ENCODE results near the gene APBA3.
A peak's percentile ranks its signal among the peaks of the same experiment; 100 is the strongest.

Gene APBA3, protein sequence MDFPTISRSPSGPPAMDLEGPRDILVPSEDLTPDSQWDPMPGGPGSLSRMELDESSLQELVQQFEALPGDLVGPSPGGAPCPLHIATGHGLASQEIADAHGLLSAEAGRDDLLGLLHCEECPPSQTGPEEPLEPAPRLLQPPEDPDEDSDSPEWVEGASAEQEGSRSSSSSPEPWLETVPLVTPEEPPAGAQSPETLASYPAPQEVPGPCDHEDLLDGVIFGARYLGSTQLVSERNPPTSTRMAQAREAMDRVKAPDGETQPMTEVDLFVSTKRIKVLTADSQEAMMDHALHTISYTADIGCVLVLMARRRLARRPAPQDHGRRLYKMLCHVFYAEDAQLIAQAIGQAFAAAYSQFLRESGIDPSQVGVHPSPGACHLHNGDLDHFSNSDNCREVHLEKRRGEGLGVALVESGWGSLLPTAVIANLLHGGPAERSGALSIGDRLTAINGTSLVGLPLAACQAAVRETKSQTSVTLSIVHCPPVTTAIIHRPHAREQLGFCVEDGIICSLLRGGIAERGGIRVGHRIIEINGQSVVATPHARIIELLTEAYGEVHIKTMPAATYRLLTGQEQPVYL

GRCh38 chr19:3761382-3762129 is at the start of gene APBA3:
Gene APBA3 (minus strand): TSS chr19:3761692. CDS start chr19:3760264, 1,428 bp downstream.
- DNase-seq (ENCODE audit: low read depth) = peak; percentile 30

DNA sequence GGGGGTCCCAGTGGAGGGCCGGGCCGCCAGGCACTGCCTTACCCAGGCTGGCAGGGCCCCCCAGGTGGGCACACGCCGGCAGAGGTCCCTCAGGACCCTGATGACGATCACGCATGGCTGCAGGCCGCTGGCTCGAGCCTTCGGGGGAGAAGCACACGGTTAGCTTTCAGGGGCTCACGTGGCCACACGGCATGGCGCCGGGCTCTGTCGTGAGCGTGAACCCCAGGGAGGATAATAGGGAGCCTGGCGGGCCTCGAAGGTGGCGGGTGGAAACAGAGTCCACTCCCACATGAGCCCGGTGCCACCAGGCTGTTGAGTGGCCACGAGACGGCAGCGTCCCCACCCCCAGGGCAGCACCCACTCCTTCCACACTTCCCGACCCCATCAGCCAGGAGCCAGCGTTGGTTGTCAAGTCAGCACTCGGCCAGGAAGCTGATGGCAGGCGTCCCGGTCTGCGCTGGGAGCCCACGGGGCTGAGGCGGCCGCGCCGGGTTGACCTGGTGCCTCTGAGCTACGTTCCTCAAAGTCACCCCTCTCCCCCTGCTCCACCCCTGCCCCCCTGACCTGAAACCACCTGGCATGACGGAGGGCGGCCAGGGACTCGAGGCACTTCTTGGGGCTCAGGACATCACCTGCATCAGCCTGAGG is 49.3 kb upstream of the APBA3 start:
- no peak for DNase-seq (ENCODE audit: low read depth)

- no peak for DNase-seq (ENCODE audit: low read depth)
Observed at GRCh38 chr19:3809881-3810707, 48.6 kb upstream of the APBA3 start.

DNA sequence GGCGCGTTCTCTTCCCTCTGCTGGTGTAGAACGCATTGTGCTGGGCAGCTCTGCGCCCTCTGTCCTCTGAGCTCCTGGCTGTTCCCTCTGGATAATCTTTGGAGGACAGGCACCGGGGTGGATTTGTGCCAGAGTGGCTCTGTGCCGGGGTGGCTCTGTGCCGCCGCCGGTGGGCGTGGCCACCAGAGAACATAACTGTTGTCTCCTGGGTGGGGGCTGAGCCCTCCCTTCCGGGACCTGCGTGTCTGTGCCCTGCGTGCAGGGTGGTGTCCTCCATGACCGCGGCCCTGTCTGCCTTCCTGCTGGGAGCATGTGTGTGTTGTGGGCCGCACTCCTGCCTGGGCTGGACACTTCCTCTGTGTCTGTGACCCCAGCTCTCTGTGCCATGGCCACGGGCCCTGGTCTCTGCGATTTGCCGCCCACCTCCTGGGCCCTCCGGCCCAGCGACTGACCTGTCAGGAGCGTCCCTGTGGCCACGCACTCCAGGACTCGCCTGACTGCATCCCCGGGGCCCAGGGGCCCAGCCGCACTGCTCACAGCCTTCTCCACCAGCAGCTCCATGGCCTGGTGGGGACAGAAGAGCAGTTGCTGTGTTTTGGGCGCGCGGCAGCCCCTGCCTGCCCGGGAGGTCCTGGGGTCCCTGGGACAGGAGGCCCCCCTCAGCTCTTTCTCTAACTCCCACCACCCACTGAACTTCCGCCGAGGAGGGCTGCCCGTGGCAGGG is 47.1 kb upstream of the APBA3 start:
- DNase-seq (ENCODE audit: low read depth) = no peak

DNA sequence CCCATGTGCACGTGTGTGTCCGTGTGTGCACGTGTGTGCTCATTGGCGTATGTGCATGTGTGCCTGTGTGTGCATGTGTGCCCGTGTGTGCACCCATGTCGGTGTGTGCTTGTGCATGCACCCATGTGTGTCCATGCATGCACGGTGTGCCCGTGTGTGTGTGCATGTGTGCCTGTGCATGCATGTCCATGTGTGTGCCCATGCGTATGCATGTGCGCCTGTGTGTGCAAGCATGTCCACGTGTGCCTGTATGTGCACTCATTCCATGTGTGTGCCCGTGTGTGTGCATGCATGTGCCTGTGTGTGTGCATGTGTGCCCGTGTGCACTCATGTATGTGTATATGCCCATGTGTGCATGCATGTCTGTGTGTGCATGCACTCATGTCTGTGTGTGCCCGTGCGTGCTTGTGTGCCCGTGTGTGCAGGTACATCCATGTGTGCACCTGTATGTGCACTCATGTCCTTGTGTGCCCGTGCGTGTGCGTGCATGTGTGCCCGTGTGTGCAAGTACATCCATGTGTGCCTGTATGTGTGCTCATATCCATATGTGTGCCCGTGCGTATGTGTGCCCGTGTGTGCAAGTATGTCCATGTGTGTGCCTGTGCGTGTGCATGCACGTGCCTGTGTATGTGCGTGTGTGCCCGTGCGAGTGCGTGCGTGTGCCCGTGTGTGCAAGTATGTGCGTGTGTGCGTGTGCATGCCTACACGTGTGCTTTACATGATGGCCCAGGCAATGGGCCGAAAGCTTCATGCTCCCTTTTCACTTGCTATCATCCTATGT is 46.3 kb upstream of the APBA3 start:
- no peak for DNase-seq (ENCODE audit: low read depth)

- no peak for DNase-seq (ENCODE audit: low read depth)
Observed at GRCh38 chr19:3807131-3807480, 45.6 kb upstream of the APBA3 start.

DNA sequence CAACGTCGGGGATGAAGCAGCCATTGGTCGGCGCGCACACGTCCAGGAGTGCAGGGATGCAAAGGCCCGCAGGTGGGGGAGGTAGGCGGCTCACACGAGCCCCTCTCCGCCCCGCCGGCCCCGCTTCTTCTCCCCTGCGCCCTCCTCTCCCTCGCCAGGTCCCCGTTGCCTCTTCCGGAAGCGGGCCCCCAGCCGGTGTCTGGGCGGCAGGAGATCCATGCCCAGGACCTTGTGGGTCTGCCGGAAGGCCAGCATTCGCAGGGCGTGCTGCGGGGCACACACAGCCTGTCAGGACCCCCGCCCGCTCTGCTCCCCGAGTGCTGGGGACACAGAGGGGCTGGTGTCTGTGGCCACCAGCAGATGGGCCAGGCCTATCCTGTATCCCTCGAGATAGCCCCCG is 44.4 kb upstream of the APBA3 start:
- DNase-seq (ENCODE audit: low read depth) = no peak

DNA sequence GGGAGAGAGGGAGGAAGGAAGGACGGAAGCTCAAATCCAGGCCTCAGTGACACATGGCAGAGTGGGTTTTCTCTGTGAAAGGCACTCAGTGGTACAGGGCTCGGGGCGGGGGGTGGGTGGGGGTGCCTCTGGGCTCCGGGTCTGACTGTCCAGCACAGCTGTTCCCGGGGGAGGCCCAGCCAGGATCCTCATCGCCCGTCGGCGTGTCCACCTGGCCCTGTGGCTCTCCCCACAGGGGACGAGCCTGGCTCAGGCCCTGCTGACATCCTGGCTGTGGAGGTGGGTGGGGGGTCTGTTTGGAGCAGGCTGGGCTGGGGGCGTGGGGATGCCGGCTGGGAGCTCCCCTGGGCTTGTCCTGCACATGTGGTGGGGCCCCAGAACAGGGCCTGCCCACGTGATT is 42.9 kb upstream of the APBA3 start:
- DNase-seq (ENCODE audit: low read depth) = no peak

- DNase-seq (ENCODE audit: low read depth) = no peak
Observed at GRCh38 chr19:3803986-3804385, 42.5 kb upstream of the APBA3 start.

DNA sequence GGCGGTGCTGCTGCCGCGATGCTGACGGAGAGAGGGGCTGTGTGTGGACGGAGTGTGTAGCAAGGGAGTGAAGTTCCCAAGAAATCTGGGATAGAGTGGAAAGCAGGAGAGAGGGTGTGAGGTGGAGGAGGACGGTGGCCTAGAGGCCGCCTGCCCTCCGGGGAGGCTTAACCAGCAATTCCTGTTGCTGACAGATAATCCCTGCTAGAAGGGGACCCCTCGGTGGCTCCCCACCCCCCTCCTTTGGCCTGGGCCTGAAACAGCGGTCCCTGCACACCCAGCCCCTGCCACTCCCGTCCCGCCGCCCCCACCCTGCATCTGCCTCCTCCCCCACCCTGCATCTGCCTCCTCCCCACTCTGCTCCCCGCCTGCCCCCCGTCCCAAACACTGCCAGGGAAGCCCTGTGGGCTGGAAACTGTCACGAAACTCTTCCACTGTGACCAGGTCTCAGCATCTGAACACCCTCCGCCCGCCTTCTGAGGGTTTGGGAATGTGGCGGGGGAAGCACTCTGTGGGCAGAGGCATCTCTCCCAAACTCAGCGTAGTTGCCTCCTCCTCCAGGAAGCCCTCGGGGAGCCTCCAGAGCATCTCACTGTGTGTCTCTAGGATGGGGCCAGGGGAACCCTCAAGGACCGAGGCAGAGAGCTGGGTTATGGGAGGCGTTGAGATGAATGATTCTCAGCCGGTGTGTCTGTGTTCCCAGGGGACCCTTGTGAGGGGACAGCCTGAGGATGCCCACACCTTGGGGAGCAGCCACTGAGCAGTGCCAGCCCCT is 41.8 kb upstream of the APBA3 start:
- DNase-seq (ENCODE audit: low read depth) = no peak

DNA sequence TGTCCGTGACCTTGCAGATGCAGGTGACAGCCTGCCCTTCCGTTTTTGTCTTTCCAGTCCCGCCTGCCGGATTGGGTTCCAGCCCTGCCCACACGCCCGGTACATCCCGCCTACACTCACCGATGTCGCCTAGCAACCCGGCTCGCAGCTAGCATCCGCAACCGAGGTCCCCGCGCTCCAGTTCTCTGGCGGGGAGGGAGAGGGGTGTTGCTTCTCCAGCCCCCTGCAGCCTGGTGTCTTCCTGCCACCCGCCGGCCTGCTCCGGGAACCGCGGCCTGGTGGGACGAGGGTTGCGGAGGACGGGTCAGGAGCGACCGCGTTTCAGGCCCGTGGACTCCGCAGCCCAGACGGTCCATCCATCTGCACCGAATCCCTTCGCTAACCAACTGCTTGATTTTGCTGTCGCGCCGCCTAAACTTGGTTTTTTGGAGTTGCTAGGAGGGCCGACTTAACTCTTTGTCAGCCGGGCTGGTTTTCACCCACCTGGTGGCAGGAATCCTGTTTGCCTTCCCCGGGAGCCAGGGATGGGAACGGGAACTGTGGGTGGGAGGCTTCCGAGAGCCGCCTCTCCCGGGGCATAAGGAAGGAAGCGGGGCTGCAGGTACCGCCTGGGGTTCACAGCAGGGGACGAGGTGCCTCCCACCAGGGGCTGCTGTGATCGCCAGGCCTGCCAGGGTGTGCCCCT is 40.1 kb upstream of the APBA3 start:
- no peak for DNase-seq (ENCODE audit: low read depth)

DNA sequence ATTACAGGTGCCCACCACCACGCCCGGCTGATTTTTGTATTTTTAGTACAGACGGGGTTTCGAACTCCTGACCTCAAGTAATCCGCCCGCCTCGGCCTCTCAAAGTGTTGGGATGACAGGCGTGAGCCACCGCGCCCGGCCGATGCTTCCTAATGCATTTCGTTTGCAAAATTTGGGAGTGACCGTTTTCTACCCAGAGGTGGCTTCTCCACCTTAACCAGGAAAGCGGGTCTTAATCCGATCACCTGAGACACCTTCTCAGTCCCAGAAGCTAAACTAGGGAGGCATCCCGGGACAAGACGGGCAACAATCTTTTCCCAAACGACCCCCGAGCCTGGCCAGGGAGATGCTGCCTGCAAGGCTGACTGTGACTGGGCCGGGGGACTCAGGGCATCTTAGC is 39.5 kb upstream of the APBA3 start:
- no peak for DNase-seq (ENCODE audit: low read depth)

DNA sequence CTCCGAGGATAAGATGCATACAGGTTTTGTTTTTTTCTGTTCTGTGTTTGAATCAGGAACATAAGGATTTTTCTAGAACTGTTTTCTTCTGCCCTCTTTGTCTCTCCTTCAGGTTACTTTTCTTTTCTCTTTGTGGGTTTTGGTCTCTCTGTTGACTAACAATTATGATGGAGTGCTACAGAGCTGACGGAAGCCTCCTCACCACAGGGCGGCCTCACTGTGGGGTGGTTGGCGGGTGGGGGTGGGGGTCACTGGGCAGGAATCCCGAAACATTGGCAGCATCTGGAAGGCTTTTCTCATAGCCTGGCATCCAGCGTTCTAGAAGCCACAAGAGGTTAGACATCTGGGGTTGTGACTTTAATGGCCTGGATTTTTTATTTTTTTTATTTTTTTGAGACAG is 36.6 kb upstream of the APBA3 start:
- no peak for DNase-seq (ENCODE audit: low read depth)

DNA sequence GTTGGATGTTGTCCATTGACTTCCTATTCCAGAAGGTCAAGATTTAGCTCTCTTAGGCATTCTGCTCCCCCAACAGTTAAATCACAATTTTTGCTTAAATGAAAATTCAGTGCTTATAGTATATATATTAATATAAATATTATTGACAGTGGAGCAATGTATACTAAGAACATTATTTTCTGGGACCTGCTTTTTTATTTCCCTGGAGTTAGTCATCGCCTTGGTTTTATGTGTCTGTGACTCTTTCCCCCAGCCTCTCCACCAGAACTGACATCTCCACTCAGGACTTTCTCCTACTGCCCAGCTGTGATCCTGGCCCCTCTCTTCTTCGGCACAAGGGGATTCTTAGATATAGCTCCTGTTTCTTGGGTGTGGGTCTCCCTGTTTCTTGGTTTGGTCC is 34.9 kb upstream of the APBA3 start:
- DNase-seq (ENCODE audit: low read depth) = no peak

- DNase-seq (ENCODE audit: low read depth) = no peak
Observed at GRCh38 chr19:3793799-3794198, 32.3 kb upstream of the APBA3 start.

DNA sequence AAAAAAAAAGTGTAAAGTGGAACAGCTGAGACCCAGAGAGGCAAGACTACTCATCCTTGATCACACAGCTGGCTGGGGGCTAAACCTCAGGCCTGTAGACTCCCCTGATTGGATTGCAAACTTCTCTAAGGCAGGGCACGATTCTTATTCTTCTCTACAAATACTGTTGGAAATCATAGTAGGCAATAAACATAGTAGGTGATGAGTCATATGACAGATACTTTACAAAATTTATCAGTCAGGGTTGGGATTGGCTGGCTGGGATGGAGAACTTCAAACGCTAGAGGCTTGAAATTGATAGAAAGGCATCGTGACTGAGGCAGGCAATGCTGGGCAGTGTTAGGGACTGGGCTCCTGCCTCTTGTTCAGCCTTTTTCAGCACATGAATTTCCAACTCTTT is 30.6 kb upstream of the APBA3 start:
- no peak for DNase-seq (ENCODE audit: low read depth)

GRCh38 chr19:3790941-3791340 is 29.4 kb upstream of the APBA3 start:
- DNase-seq (ENCODE audit: low read depth) = no peak

DNA sequence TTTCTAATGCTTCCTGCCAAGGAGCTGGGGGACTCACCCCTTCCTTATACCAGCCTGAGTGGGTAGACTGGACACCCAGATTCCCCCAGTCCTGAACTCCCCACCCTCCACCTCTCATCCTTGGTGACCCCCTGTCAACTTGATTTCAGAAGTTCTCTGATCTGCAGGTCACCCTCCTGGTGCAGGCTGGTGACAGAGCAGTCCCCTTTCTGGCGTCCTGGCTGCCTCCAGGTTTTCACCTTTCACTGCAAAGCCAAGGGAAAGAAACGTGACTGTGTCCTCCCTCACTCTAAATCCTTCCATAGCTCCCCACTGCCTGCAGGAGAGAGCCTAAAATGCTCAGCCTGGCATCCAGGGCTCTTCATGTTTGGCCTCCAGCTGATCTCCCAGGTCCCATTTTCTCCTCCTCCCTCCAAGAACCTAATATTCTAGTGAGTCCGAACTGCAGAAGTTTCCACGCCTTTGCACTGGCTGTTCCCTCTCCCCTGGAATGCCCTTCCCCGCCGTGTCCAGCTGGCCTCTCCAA is 28.8 kb upstream of the APBA3 start:
- DNase-seq (ENCODE audit: low read depth) = no peak

Data from non-pigmented ciliary epithelial cell (primary cell).